ENCODE results near the gene FAM13B.

DNA sequence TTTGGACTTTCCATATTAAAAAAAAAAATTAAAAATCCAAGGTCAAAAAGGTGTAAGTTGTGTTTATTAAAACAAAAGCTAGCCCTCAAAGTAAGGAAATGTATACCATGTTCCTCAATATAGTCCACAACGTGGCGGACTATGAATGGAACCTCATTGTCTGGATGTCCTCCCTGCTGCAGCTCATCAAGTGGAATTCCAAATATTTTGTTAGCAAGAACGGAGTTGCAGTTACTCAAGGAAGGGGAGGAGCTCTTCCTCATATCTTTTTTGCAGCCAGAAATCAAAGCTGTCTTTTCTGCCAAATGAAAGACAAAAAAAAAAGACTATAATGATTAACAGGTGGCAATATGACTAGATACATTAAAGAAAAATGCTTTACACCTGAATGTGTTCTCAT lies 14.0 kb downstream of the FAM13B start:
- TF ChIP-seq, protein P1, sequence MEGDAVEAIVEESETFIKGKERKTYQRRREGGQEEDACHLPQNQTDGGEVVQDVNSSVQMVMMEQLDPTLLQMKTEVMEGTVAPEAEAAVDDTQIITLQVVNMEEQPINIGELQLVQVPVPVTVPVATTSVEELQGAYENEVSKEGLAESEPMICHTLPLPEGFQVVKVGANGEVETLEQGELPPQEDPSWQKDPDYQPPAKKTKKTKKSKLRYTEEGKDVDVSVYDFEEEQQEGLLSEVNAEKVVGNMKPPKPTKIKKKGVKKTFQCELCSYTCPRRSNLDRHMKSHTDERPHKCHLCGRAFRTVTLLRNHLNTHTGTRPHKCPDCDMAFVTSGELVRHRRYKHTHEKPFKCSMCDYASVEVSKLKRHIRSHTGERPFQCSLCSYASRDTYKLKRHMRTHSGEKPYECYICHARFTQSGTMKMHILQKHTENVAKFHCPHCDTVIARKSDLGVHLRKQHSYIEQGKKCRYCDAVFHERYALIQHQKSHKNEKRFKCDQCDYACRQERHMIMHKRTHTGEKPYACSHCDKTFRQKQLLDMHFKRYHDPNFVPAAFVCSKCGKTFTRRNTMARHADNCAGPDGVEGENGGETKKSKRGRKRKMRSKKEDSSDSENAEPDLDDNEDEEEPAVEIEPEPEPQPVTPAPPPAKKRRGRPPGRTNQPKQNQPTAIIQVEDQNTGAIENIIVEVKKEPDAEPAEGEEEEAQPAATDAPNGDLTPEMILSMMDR (IDR thresholded peaks at IDR 0.05): no peak
- no peak for TF ChIP-seq POLR2A (IDR thresholded peaks at IDR 0.05)
